ENCODE data around the gene GLCE. TPM values are rescaled to one million over a fixed set of nuclear protein-coding genes. Genes with fewer than 3 reads are reported as not detected.

The GLCE gene
- total RNA-seq, 1 donor from 2014 or later, result 8.5 TPM

DNA sequence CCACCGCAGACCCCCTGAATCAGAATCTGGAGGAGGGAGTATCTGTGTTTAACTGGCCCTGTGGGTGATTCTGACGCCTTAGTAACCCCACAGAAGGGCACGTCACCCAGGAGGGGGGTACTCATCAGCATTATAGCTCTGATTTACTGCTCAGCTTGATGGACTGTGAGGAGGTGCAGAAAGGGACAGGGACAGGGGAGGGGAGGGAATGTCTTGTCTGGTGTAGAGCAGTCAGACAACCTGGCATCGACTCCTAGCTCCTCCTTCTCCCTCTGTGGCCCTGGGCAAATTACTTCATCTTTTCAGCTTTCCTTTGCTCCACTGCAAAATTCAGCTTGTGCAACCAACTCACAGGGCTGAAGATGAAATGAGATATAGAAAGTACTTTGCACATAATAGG lies 42.3 kb upstream of the GLCE start:
- Mint-ChIP-seq H3K27ac (ENCODE audit: unreplicated experiment) (no peak overlapping the region), H3K27me3 (ENCODE audit: unreplicated experiment) (peaks cover 2% of the 10 kb centered on the region), H3K9me3 (ENCODE audit: unreplicated experiment) (no peaks in the 10 kb centered on the region), H3K4me3 (ENCODE audit: unreplicated experiment) (no peak overlapping the region), H3K4me1 (ENCODE audit: unreplicated experiment) (no peaks in the 10 kb centered on the region), H3K36me3 (ENCODE audit: low read depth, unreplicated experiment) (no peaks in the 10 kb centered on the region)
- TF ChIP-seq, protein P1, sequence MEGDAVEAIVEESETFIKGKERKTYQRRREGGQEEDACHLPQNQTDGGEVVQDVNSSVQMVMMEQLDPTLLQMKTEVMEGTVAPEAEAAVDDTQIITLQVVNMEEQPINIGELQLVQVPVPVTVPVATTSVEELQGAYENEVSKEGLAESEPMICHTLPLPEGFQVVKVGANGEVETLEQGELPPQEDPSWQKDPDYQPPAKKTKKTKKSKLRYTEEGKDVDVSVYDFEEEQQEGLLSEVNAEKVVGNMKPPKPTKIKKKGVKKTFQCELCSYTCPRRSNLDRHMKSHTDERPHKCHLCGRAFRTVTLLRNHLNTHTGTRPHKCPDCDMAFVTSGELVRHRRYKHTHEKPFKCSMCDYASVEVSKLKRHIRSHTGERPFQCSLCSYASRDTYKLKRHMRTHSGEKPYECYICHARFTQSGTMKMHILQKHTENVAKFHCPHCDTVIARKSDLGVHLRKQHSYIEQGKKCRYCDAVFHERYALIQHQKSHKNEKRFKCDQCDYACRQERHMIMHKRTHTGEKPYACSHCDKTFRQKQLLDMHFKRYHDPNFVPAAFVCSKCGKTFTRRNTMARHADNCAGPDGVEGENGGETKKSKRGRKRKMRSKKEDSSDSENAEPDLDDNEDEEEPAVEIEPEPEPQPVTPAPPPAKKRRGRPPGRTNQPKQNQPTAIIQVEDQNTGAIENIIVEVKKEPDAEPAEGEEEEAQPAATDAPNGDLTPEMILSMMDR (IDR thresholded peaks at IDR 0.05; ENCODE audit: unreplicated experiment), result no peak
- DNase-seq (ENCODE audit: low spot score), result no peak

DNA sequence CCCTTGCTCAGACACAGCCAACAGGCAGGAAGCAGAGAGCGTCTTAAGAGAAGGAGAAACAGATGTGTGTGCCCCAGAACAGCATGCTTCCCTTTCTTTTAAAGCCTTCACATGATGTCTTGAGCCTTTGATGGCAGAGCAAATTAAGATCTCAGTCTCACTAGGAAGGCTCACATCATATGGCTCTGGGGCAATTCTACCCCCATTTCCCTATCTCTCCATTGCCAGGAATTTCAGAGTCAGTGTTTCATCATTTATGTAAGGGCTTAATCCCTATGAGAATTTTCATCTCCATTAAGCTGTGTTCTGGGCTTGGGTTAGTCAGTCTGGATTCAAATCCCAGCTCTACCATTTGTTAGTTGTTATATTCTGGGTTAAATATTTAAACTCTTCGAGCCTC lies 41.4 kb upstream of the GLCE start:
- Mint-ChIP-seq H3K27me3 (ENCODE audit: unreplicated experiment) (no peaks in the 10 kb centered on the region), H3K4me1 (ENCODE audit: unreplicated experiment) (no peaks in the 10 kb centered on the region)
- DNase-seq (ENCODE audit: low spot score), result no peak

DNA sequence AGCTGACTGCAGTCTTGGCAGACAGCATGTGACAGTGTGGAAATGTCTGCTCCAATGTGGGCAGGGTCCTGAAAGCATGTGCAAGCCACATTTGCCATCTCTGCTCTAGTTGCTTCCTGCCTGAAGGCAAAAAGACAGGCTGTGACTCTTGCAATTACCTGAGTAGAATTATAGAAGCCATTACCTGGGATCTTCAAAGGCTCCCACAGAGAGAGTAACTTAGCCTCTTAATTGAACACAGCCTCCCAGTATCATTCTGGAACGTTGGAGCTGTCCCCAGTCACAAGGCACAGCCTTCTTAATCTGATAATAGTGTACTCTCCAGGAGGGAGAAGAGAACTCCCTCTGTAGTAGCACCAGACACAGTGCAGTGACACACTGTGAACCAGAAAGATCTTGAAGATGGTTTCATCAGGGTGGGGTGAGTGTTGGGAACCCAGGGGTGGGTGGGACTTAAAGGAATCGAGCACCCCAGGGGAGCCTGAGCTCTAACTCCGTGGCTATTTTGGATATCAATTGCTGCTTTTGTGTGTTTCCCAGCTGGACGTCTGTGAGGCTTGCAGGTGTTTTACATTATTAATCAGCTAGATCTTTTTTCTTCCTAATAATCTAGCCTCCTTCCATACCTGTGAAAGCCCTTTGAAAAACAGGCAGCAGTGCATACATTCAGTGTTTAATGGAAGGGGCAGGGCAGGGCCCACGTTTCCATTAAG lies 40.6 kb upstream of the GLCE start:
- TF ChIP-seq, protein P1 (IDR thresholded peaks at IDR 0.05; ENCODE audit: unreplicated experiment), result no peak
- H3K27ac Mint-ChIP-seq (ENCODE audit: unreplicated experiment), result no peak overlapping the region

More for the DNA sequence above, 41.4 kb upstream of the GLCE start:
- no peaks in the 10 kb centered on the region for H3K36me3 Mint-ChIP-seq (ENCODE audit: low read depth, unreplicated experiment)
- no peaks in the 10 kb centered on the region for H3K9me3 Mint-ChIP-seq (ENCODE audit: unreplicated experiment)
- H3K4me3 Mint-ChIP-seq (ENCODE audit: unreplicated experiment), result no peak overlapping the region
- no peak overlapping the region for H3K27ac Mint-ChIP-seq (ENCODE audit: unreplicated experiment)
- TF ChIP-seq, protein P1 (IDR thresholded peaks at IDR 0.05; ENCODE audit: unreplicated experiment), result no peak

DNA sequence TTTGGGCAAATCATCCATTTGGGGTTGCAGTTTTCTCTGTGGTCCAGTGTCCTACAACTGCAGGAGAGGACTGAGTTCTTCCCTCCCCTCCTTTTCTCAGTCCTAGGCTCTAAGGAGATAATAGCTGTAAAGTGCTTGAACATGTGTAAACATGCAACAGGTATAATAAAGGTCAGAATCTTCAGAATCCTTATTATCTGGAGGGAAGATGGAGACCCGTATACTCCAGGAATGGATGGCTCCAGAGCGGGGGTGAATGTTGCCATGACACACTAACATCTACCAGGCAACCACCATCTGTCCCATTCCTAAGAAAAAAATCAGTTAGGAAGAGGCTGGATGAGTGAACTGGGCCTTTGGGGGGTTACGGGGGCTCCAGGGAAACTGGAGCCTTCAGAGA lies 39.7 kb upstream of the GLCE start:
- H3K4me3 Mint-ChIP-seq (ENCODE audit: unreplicated experiment), result no peak overlapping the region
- no peak overlapping the region for H3K27ac Mint-ChIP-seq (ENCODE audit: unreplicated experiment)
- no peaks in the 10 kb centered on the region for H3K4me1 Mint-ChIP-seq (ENCODE audit: unreplicated experiment)
- no peaks in the 10 kb centered on the region for H3K36me3 Mint-ChIP-seq (ENCODE audit: low read depth, unreplicated experiment)
- DNase-seq (ENCODE audit: low spot score), result no peak
- peaks cover 1% of the 10 kb centered on the region for H3K27me3 Mint-ChIP-seq (ENCODE audit: unreplicated experiment)
- no peaks in the 10 kb centered on the region for H3K9me3 Mint-ChIP-seq (ENCODE audit: unreplicated experiment)
- TF ChIP-seq, protein P1 (IDR thresholded peaks at IDR 0.05; ENCODE audit: unreplicated experiment), result no peak

More for the DNA sequence above, 40.6 kb upstream of the GLCE start:
- Mint-ChIP-seq H3K4me1 (ENCODE audit: unreplicated experiment) (no peaks in the 10 kb centered on the region), H3K36me3 (ENCODE audit: low read depth, unreplicated experiment) (no peaks in the 10 kb centered on the region), H3K4me3 (ENCODE audit: unreplicated experiment) (no peak overlapping the region), H3K9me3 (ENCODE audit: unreplicated experiment) (no peaks in the 10 kb centered on the region), H3K27me3 (ENCODE audit: unreplicated experiment) (no peaks in the 10 kb centered on the region)
- no peak for DNase-seq (ENCODE audit: low spot score)

DNA sequence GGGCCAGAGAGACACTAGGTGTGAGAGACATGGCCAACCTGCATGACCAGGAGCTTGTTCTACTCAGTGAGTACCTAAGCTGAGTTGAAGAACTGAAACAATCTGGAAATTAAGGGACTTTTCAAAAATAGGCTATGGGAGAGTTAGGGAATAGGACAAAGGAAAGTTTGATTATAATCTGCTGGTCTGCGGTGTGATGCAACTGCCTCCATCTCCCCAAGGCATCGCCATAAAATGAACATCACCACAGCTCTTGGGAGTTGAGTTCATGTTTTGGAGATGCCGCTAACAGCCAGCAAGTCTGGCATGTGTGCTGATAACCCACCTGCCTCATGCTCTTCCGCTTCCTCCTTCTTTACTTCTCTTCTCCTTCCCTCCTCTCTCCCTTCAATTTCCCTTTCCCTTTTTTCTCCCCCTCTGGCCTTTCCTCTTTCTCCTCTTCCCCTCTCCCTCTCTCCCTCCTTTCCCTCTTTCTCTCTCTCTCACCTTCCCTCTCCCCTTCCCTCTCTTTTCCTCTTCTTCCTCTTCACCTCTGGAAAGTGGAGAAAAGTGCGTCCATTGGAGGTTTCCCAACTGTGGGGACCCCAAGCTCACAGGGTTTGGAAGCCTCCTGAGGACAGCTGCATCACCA lies 39.1 kb upstream of the GLCE start:
- Mint-ChIP-seq H3K9me3 (ENCODE audit: unreplicated experiment) (no peaks in the 10 kb centered on the region), H3K36me3 (ENCODE audit: low read depth, unreplicated experiment) (no peaks in the 10 kb centered on the region), H3K4me3 (ENCODE audit: unreplicated experiment) (no peak overlapping the region), H3K27ac (ENCODE audit: unreplicated experiment) (no peak overlapping the region), H3K27me3 (ENCODE audit: unreplicated experiment) (peaks cover 1% of the 10 kb centered on the region), H3K4me1 (ENCODE audit: unreplicated experiment) (no peaks in the 10 kb centered on the region)
- TF ChIP-seq, protein P1 (IDR thresholded peaks at IDR 0.05; ENCODE audit: unreplicated experiment), result no peak
- DNase-seq (ENCODE audit: low spot score), result no peak

All from endothelial cell (in vitro differentiated cells).